ENCODE measurements around the gene RPTOR. TPM values are rescaled to one million over a fixed set of nuclear protein-coding genes. Genes with fewer than 3 reads are reported as not detected.

RPTOR gene
- polyA plus RNA-seq, 1 of the 3 experiments (the other 2 are of a cell fraction), result 14.9 TPM

- Histone ChIP-seq H3K4me2 (no peak overlapping the region), H3K9me3 (no peaks in the 10 kb centered on the region), H2AFZ (ENCODE audit: low read depth) (no peak overlapping the region), H3K9ac (no peak overlapping the region), H3K27me3 (ENCODE audit: insufficient read depth) (peaks cover 15% of the 10 kb centered on the region), H3K9me2 (no peaks in the 10 kb centered on the region), H3K27ac (ENCODE audit: low read depth in 2 of 2, low read length in 1 of 2) (no peak overlapping the region), H3K4me1 (ENCODE audit: control insufficient read depth in 1 of 2, insufficient read depth in 2 of 2, low read depth in 1 of 2, low read length in 1 of 2) (peaks cover 5 to 14% of the 10 kb centered on the region in 2 experiments; a peak in 1 of 4 replicates), H3K79me2 (ENCODE audit: insufficient read depth) (peaks cover 5% of the 10 kb centered on the region; the same call in 1 of the 2 replicates), H3K4me3 (ENCODE audit: low read depth in 2 of 2, low read length in 1 of 2) (no peak overlapping the region), H3K36me3 (replicated peaks in 1 of 2; ENCODE audit: control insufficient read depth in 1 of 2, insufficient read depth in 2 of 2, low read length in 1 of 2) (peaks cover 15 to 49% of the 10 kb centered on the region in 2 experiments), H3F3A (replicated peaks; ENCODE audit: insufficient read depth) (peaks cover 16% of the 10 kb centered on the region), H4K20me1 (ENCODE audit: insufficient read depth) (peaks cover 24% of the 10 kb centered on the region)
- ChIA-PET POLR2A (no interaction called here), CTCF (interaction anchor here (0.7 to 1.9 kb wide), 6 partner anchors 8 to 1255 kb away, joined by 3 to 9 read pairs (median 6); no protein-coding TSS in a partner anchor)
- TF ChIP-seq USF1 (IDR thresholded peaks at IDR 0.05; ENCODE audit: borderline replicate concordance, low read depth) (no peak), TAF1 (IDR thresholded peaks at IDR 0.05; ENCODE audit: borderline replicate concordance, low read depth, low read length) (no peak), FOXM1 (IDR thresholded peaks at IDR 0.05; ENCODE audit: low read depth) (no peak), EP300 (IDR thresholded peaks at IDR 0.05; ENCODE audit: borderline replicate concordance in 1 of 2, low read depth in 1 of 2, low read length in 1 of 2) (no peak), RAD21 (IDR thresholded peaks at IDR 0.05; ENCODE audit: low read length) (no peak), PBX3 (IDR thresholded peaks at IDR 0.05) (no peak), YY1 (IDR thresholded peaks at IDR 0.05; ENCODE audit: low read depth) (no peak), MXI1 (IDR thresholded peaks at IDR 0.05; ENCODE audit: low read depth, low read length) (no peak), FOXJ3 (CRISPR knock-in tag; IDR thresholded peaks at IDR 0.05) (no peak), GATA2 (CRISPR knock-in tag; IDR thresholded peaks at IDR 0.05) (no peak)
- TF ChIP-seq, protein P1, sequence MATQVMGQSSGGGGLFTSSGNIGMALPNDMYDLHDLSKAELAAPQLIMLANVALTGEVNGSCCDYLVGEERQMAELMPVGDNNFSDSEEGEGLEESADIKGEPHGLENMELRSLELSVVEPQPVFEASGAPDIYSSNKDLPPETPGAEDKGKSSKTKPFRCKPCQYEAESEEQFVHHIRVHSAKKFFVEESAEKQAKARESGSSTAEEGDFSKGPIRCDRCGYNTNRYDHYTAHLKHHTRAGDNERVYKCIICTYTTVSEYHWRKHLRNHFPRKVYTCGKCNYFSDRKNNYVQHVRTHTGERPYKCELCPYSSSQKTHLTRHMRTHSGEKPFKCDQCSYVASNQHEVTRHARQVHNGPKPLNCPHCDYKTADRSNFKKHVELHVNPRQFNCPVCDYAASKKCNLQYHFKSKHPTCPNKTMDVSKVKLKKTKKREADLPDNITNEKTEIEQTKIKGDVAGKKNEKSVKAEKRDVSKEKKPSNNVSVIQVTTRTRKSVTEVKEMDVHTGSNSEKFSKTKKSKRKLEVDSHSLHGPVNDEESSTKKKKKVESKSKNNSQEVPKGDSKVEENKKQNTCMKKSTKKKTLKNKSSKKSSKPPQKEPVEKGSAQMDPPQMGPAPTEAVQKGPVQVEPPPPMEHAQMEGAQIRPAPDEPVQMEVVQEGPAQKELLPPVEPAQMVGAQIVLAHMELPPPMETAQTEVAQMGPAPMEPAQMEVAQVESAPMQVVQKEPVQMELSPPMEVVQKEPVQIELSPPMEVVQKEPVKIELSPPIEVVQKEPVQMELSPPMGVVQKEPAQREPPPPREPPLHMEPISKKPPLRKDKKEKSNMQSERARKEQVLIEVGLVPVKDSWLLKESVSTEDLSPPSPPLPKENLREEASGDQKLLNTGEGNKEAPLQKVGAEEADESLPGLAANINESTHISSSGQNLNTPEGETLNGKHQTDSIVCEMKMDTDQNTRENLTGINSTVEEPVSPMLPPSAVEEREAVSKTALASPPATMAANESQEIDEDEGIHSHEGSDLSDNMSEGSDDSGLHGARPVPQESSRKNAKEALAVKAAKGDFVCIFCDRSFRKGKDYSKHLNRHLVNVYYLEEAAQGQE (IDR thresholded peaks at IDR 0.05; ENCODE audit: low read depth, low read length), result no peak
- 96% methylated on average over 38 of the region's 39 CpGs for WGBS (ENCODE audit: low lambda C conversion rate)
- peak; percentile 36 for DNase-seq
Observed at GRCh38 chr17:80998748-80999535, 454.3 kb downstream of the RPTOR start.
